GM12878 (cell line): ENCODE measurements around the gene LCN1.

Experiments used
- BACH1 ChIP-seq: fragments of 450-650 bp; IDR thresholded peaks from 2 replicates; pipeline ENCODE4 v1.6.1; 2017; ENCODE audit warnings: mild to moderate bottlenecking, borderline replicate concordance
- BHLHE40 ChIP-seq, 2 experiments: fragments of 450-650 bp in 1 of 2; IDR thresholded peaks; 2 replicates each; pipeline ENCODE4 v1.6.1; 2011 to 2017; ENCODE audit warnings: low read depth in 2 of 2, borderline replicate concordance in 1 of 2, improper control_type of control experiment in 1 of 2, low read length in 1 of 2, mild to moderate bottlenecking in 1 of 2
- CREB1 ChIP-seq: IDR thresholded peaks from 2 replicates; pipeline ENCODE4 v1.6.1; 2012; ENCODE audit warnings: low read depth, mild to moderate bottlenecking, inconsistent platforms
- HDGF ChIP-seq: fragments of 450-650 bp; IDR thresholded peaks from 2 replicates; pipeline ENCODE4 v1.6.1; 2016; ENCODE audit warnings: antibody characterized with exemption
- MEF2A ChIP-seq: IDR thresholded peaks from 2 replicates; pipeline ENCODE4 v1.6.1; 2011; ENCODE audit warnings: low read depth, mild to moderate bottlenecking, low read length, moderate library complexity; ENCODE audit not compliant: insufficient read depth
- NR2C1 ChIP-seq: fragments of 450-650 bp; IDR thresholded peaks from 2 replicates; pipeline ENCODE4 v1.6.1; 2017; ENCODE audit warnings: antibody characterized with exemption, mild to moderate bottlenecking, moderate library complexity
- POLR2A ChIP-seq: IDR thresholded peaks from 2 replicates; pipeline ENCODE4 v1.6.1; 2011; ENCODE audit warnings: low read depth, mild to moderate bottlenecking, low read length
- SIN3A ChIP-seq: IDR thresholded peaks from 2 replicates; pipeline ENCODE4 v1.6.1; 2012; ENCODE audit warnings: low read depth, low read length, improper control_type of control experiment
- SREBF2 ChIP-seq: IDR thresholded peaks from 2 replicates; pipeline ENCODE4 v1.6.1; 2012; ENCODE audit warnings: mild to moderate bottlenecking, low read length
- WRNIP1 ChIP-seq: IDR thresholded peaks from 2 replicates; pipeline ENCODE4 v1.6.1; 2011; ENCODE audit warnings: low read depth, low read length, improper control_type of control experiment, borderline replicate concordance
- YY1 ChIP-seq: IDR thresholded peaks from 2 replicates; pipeline ENCODE4 v1.6.1; 2011; ENCODE audit warnings: low read depth, mild to moderate bottlenecking, low read length
- TF ChIP-seq, protein P1 (sequence below): IDR thresholded peaks from 2 replicates; pipeline ENCODE4 v1.6.1; 2011; ENCODE audit warnings: low read depth, low read length, improper control_type of control experiment, borderline replicate concordance
- TF ChIP-seq, protein P2 (sequence below), 3 experiments: IDR thresholded peaks in 2 of 3; conservative IDR thresholded peaks in 1 of 3; 2 replicates each; pipeline ENCODE4 v1.5.1; 2011; ENCODE audit warnings: low read depth in 3 of 3, low read length in 3 of 3, mild to moderate bottlenecking in 3 of 3, control low read depth in 2 of 3, moderate library complexity in 2 of 3, inconsistent platforms in 1 of 3, mixed read lengths in 1 of 3; ENCODE audit not compliant: control insufficient read depth in 2 of 3, insufficient read depth in 1 of 3; ENCODE audit errors: extremely low read depth in 1 of 3
- TF ChIP-seq, protein P3 (sequence below): fragments of 450-650 bp; IDR thresholded peaks from 2 replicates; pipeline ENCODE4 v1.6.1; 2017; ENCODE audit warnings: mild to moderate bottlenecking, moderate library complexity

DNA sequence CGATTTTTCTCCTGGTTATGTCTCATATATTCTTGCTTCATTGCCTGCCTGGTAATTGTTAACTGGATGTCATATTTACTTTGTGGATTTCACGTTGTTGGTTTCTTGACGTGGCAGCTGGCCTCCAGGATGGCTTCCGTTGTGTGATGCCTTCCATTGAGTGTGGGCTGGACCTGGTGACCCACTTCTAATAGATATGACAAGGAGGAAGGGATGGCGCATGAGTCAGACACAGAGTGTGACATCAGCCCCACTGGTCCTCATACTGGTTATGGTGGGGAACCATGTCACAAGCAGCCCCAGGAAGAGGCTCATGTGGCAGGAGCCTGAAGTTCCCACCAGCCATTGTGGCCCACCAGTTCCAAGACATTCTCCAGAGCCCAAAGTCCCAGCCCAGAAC is 34.0 kb downstream of the LCN1 start:
- TF ChIP-seq, protein P1, sequence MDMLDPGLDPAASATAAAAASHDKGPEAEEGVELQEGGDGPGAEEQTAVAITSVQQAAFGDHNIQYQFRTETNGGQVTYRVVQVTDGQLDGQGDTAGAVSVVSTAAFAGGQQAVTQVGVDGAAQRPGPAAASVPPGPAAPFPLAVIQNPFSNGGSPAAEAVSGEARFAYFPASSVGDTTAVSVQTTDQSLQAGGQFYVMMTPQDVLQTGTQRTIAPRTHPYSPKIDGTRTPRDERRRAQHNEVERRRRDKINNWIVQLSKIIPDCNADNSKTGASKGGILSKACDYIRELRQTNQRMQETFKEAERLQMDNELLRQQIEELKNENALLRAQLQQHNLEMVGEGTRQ, result no peak
- TF ChIP-seq BHLHE40 (IDR thresholded peaks at IDR 0.05; ENCODE audit: borderline replicate concordance in 1 of 2, low read depth in 2 of 2, low read length in 1 of 2) (no peak), YY1 (no peak), SIN3A (no peak), POLR2A (no peak), CREB1 (no peak), BACH1 (no peak), HDGF (no peak), NR2C1 (no peak), SREBF2 (no peak), MEF2A (no peak), WRNIP1 (no peak)
- TF ChIP-seq, protein P2, sequence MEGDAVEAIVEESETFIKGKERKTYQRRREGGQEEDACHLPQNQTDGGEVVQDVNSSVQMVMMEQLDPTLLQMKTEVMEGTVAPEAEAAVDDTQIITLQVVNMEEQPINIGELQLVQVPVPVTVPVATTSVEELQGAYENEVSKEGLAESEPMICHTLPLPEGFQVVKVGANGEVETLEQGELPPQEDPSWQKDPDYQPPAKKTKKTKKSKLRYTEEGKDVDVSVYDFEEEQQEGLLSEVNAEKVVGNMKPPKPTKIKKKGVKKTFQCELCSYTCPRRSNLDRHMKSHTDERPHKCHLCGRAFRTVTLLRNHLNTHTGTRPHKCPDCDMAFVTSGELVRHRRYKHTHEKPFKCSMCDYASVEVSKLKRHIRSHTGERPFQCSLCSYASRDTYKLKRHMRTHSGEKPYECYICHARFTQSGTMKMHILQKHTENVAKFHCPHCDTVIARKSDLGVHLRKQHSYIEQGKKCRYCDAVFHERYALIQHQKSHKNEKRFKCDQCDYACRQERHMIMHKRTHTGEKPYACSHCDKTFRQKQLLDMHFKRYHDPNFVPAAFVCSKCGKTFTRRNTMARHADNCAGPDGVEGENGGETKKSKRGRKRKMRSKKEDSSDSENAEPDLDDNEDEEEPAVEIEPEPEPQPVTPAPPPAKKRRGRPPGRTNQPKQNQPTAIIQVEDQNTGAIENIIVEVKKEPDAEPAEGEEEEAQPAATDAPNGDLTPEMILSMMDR (IDR thresholded peaks at IDR 0.05 in 2 of 3, conservative IDR thresholded peaks at IDR 0.05 in 1 of 3; ENCODE audit: control insufficient read depth in 2 of 3, extremely low read depth in 1 of 3, insufficient read depth in 1 of 3, low read depth in 3 of 3, low read length in 3 of 3), result no peak
- TF ChIP-seq, protein P3, sequence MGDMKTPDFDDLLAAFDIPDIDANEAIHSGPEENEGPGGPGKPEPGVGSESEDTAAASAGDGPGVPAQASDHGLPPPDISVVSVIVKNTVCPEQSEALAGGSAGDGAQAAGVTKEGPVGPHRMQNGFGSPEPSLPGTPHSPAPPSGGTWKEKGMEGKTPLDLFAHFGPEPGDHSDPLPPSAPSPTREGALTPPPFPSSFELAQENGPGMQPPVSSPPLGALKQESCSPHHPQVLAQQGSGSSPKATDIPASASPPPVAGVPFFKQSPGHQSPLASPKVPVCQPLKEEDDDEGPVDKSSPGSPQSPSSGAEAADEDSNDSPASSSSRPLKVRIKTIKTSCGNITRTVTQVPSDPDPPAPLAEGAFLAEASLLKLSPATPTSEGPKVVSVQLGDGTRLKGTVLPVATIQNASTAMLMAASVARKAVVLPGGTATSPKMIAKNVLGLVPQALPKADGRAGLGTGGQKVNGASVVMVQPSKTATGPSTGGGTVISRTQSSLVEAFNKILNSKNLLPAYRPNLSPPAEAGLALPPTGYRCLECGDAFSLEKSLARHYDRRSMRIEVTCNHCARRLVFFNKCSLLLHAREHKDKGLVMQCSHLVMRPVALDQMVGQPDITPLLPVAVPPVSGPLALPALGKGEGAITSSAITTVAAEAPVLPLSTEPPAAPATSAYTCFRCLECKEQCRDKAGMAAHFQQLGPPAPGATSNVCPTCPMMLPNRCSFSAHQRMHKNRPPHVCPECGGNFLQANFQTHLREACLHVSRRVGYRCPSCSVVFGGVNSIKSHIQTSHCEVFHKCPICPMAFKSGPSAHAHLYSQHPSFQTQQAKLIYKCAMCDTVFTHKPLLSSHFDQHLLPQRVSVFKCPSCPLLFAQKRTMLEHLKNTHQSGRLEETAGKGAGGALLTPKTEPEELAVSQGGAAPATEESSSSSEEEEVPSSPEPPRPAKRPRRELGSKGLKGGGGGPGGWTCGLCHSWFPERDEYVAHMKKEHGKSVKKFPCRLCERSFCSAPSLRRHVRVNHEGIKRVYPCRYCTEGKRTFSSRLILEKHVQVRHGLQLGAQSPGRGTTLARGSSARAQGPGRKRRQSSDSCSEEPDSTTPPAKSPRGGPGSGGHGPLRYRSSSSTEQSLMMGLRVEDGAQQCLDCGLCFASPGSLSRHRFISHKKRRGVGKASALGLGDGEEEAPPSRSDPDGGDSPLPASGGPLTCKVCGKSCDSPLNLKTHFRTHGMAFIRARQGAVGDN, result no peak
